Activated CD8-positive, alpha-beta memory T cell treated with anti-CD3 and anti-CD28 coated beads for 48 hours (primary cell): ENCODE data around the gene NGDN.
"Not testable (repeated sequence)": the region's sequence is repeated elsewhere in the genome, so short reads cannot be mapped to it uniquely, and the experiment has no call there.

Experiments
- DNase-seq, 3 experiments: peaks; one replicate each; pipeline ENCODE4 v3.0.0-alpha.2; 2020; ENCODE audit warnings: low read depth in 2 of 3, low spot score in 2 of 3

The NGDN gene

GRCh38 chr14:23469127-23469905 lies at the start of gene NGDN:
Gene NGDN, plus strand, starts transcription at chr14:23469703. Its CDS starts 13 bp downstream, at chr14:23469716.
- DNase-seq = peak; percentile 76 to 78 (median 77)

GRCh38 chr14:23421594-23421993 lies 47.9 kb upstream of the NGDN start:
- no peak for DNase-seq

- DNase-seq = no peak
These were observed 45.8 kb upstream of the NGDN start for GRCh38 chr14:23423657-23424056.

- DNase-seq = no peak
These were observed 44.3 kb upstream of the NGDN start for GRCh38 chr14:23425169-23425568.

- DNase-seq = not testable (repeated sequence)
These were observed 43.7 kb upstream of the NGDN start for GRCh38 chr14:23425798-23426197.

GRCh38 chr14:23428686-23429495 lies 40.6 kb upstream of the NGDN start:
- no peak for DNase-seq

GRCh38 chr14:23430016-23430722 lies 39.3 kb upstream of the NGDN start:
- DNase-seq = no peak

- DNase-seq = no peak
These were observed 38.8 kb upstream of the NGDN start for GRCh38 chr14:23430723-23431085.

GRCh38 chr14:23431486-23431885 lies 38.0 kb upstream of the NGDN start:
- no peak for DNase-seq

GRCh38 chr14:23432102-23432925 lies 37.2 kb upstream of the NGDN start:
- DNase-seq = no peak

GRCh38 chr14:23432946-23433345 lies 36.6 kb upstream of the NGDN start:
- no peak for DNase-seq

- DNase-seq = no peak
These were observed 36.0 kb upstream of the NGDN start for GRCh38 chr14:23433457-23433856.

GRCh38 chr14:23434488-23435222 lies 34.8 kb upstream of the NGDN start:
- DNase-seq = no peak

GRCh38 chr14:23435543-23436326 lies 33.8 kb upstream of the NGDN start, which contains the start of gene MYH7:
Gene MYH7, minus strand, starts transcription at chr14:23435660. Its CDS starts 1,928 bp downstream, at chr14:23433732.
- no peak for DNase-seq

- no peak for DNase-seq
These were observed 33.0 kb upstream of the NGDN start for GRCh38 chr14:23436327-23437132.

GRCh38 chr14:23437133-23438100 lies 32.1 kb upstream of the NGDN start:
- DNase-seq = no peak
